NCI-H345 (cell line): ENCODE data around the gene PPM1H.
"Not testable (repeated sequence)": the region's sequence is repeated elsewhere in the genome, so short reads cannot be mapped to it uniquely, and the experiment has no call there.

Experiments
- DNase-seq: peaks from one replicate; lab custom pipeline; 2025; lab: John Stamatoyannopoulos, UW

The PPM1H gene

DNA sequence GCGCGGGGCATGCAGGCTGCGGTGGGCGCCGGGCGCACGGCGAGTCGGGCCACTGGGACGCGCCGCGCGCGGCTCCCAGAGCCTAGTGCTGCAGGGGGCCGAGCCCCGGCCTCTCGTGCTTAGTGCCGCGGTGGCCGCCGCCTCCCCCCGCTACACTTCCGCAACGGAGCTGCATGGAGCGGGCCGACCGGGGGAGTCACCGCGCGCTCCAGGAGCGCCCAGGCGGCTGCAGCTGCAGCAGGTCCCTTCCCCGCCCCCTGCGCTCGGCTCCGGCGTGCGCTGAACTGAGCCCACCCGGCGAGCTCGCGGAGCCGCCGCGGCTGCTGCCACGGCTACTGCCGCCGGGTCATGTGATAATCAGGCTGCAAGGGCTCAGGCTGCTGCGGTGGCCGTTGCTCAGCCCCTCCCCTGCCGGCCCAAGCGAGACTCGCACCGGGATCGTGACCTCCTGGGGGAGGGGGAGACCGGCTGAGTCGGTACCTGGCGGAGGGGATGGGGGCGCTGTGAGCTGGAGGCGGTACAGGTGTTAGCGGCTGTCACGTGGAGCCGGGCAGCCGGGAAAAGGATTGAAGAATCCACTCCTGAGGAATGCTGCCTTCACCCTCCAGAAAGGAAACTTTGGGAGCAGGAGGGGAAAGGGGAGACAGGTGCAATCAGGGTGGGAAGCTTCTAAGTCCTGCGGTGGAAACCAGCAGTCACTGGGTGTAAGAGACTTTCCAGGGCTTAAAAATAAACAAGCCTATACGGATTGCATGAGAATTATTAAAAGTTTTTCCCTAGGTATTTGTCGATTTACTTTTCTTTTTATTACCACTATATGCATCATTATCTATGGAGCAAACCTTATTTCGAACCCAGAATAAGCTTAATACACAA, at the start of gene PPM1H:
PPM1H (minus strand) TSS at position 352 of the 876 bp plus-strand sequence. CDS start 414 bp downstream, outside the sequence.
- DNase-seq, result peak; percentile 86

DNA sequence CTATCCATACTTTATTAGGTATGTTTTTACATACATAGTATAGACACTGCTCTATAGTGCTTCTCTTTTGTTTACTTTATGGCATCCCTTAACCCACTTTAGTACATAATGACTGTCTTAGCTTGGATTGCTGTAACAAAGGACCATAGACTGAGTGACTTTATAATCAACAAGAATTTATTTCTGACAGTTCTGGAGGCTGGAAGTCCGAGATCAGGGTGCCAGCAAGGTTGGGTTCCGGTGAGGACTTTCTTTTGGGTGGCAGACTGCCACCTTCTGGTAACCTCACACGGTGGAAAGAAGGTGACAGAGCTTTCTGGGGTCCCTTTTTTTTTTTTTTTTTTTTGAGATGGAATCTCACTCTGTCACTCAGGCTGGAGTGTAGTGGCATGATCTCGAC, 48.6 kb upstream of the PPM1H start:
- no peak for DNase-seq

GRCh38 chr12:62978768-62979167, 43.8 kb upstream of the PPM1H start:
- DNase-seq, result no peak

- no peak for DNase-seq
Observed at GRCh38 chr12:62977883-62978282, 42.9 kb upstream of the PPM1H start.

- DNase-seq, result peak; percentile 23
Observed at GRCh38 chr12:62977418-62977817, 42.5 kb upstream of the PPM1H start.

GRCh38 chr12:62976110-62976662, 41.2 kb upstream of the PPM1H start:
- DNase-seq, result no peak

DNA sequence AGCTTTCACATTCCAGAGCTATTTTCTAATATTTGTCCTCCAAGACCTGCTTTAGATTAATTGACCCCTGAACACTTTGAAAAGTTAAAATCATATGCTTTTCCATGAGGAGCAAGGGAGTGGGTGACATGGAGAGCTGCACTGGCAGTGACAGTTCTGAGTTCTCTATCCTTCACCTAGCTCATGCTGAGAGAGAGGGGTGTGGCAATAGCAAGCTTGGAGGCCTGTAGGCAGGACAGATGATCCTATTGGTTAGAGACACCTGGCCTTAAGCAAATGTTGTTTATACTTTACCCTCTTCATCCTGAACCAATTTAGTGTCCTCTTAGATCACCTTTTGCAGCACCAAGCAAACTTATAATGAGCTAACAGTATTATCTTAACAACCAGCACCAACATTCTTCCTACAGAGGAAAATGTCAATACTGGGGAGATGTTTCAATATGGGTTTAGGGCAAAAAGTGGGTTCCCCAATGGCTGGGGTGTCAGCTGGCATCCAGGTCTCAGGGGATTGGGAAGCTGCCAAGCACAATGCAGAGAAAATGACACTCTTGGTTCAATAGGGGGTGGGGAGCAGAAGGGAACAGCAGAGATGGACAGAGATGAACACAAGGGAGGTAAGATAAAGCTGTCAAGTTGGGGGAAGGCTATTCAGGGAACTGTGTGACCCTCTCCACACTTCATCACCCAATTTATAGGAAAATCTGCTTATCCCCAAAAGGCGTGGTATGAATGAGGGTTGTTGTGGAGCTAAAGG, 37.0 kb upstream of the PPM1H start:
- no peak for DNase-seq

DNA sequence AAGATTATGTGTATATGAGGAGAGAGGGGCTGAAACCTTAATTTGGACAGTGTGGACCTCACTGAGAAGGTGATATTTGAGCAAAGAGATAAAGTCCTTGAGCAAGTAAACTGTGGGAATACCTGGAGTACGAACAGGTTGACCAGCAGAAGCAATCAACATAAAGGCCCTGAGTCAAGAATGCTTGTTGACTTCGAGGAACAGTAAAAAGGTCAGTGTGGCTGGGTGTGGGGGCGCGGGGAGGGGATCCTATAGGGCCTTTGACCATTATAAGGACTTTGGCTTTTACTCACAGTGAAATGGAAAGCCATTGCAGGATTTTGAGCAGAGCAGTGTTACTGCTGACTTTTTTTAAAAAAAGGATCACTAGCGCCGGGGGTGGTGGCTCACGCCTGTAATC, 34.7 kb upstream of the PPM1H start:
- no peak for DNase-seq

GRCh38 chr12:62967701-62968100, 32.8 kb upstream of the PPM1H start:
- DNase-seq, result no peak

DNA sequence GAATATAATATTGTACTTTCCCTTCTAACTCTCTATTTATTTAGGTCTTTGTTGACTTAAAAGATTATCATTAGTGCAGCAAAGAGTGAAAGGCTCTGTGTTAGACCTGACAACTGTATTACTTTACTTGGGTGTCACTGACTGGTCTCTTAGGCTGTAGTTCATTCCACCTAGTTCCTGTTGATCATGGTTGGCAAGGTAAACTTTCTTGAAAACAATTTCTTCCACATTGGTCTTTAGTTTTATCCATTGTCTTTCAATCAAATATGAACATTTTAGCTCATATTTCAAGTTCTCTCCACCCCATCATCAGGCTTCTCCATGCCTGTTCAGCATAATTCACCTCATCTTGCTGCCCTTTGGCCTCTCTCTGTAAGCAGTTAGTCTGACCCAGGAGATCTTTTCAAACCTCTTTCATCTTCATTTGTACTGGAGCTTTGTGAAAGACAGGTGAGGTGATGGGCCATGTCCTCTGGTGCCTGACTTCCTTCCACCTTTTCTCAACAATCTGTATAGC, 32.1 kb upstream of the PPM1H start:
- no peak for DNase-seq

DNA sequence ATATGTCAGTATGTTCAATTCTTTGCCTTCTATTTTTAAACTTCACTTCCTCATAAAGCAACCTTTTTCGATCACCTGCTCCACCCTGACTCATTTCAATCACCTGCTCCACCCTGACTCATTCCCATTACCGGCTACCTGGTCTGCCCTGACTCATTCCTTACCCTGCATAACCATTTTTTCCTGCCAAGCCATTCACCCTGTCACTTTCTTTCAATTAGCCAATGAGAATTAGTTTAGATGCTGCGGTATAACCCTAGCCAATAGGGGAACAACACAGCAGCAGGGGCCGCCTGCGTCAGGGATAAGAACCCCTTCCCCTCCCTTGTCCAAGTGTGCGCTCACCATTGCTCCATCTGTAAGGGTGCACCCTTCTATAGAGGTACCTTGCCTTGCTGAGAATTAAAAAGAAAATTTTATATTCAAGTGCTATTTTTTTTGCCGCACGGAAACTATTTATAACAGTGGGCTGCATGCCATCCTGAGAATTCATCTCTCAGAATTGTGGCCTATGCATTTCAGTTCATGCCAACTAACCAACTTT, 31.6 kb upstream of the PPM1H start:
- not testable (repeated sequence) for DNase-seq

DNA sequence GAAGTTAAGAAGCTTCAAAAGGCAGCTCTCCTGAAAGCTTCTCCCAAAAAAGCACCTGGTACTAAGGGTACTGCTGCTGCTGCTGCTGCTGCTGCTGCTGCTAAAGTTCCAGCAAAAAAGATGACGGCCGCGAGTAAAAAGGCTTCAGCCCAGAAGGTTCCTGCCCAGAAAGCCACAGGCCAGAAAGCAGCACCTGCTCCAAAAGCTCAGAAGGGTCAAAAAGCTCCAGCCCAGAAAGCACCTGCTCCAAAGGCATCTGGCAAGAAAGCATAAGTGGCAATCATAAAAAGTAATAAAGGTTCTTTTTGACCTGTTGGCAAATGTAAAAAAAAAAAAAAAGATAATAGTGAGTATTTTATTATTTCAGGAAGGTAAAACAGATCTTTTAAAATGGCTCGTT, 30.8 kb upstream of the PPM1H start:
- not testable (repeated sequence) for DNase-seq

DNA sequence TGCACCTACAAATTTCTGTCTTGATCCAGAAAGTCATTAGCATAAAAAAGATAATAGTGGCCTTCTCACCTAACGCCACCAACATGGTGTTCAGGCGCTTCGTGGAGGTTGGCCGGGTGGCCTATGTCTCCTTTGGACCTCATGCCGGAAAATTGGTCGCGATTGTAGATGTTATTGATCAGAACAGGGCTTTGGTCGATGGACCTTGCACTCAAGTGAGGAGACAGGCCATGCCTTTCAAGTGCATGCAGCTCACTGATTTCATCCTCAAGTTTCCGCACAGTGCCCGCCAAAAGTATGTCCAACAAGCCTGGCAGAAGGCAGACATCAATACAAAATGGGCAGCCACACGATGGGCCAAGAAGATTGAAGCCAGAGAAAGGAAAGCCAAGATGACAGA, 30.3 kb upstream of the PPM1H start:
- DNase-seq, result not testable (repeated sequence)

- DNase-seq, result no peak
Observed at GRCh38 chr12:62963486-62964041, 28.6 kb upstream of the PPM1H start.

GRCh38 chr12:62960324-62960723, 25.4 kb upstream of the PPM1H start:
- DNase-seq, result no peak

- DNase-seq, result no peak
Observed at GRCh38 chr12:62959745-62960144, 24.8 kb upstream of the PPM1H start.

- DNase-seq, result no peak
Observed at GRCh38 chr12:62957233-62957953, 22.4 kb upstream of the PPM1H start.

GRCh38 chr12:62955678-62956077, 20.7 kb upstream of the PPM1H start:
- no peak for DNase-seq

DNA sequence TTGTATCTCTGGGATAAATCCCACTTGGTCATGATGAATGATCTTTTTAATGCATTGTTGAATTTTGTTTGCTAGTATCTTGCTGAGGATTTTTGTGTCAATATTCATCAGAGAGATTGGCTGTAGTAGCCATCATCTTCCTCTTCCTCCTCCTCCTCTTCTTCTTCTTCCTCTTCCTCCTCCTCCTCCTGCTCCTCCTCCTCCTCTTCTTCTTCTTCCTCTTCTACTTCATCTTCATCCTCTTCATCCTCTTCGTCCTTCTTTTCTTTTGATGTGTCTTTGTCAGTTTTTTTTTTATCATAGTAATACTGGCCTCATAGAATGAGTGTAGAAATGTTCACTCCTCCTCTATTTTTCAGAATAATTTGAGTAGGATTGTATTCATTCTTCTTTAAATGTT, 15.4 kb upstream of the PPM1H start:
- no peak for DNase-seq

GRCh38 chr12:62948123-62948522, 13.2 kb upstream of the PPM1H start:
- no peak for DNase-seq

DNA sequence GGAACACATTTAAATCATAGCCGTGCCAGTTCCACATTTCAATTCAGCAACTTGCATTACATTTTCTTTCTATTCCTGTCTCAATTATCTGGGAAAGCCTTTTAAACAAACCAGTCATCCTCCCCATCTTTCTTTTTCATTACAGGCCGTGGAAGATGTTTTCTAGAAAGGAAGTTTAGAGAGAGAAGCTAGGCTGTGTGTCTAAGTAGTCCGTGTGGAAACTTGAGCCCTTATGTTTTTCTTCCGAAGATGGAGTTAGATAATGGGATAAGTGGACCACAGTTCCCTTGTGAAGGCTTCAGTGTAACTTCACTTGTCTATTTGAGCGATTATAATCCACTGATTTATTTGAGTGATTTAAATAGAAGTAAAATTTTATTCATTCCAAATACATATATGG, 12.4 kb upstream of the PPM1H start:
- no peak for DNase-seq
